HEK293 (cell line): ENCODE results near the gene TMPRSS5.

Experiments
- CTCF ChIP-seq: fragments of 450-650 bp; formaldehyde crosslinking; IDR thresholded peaks from 2 replicates; pipeline ENCODE4 v1.5.1; 2016; ENCODE audit warnings: missing biosample characterization, missing genetic modification characterization
- MZF1 ChIP-seq: fragments of 450-650 bp; formaldehyde crosslinking; IDR thresholded peaks from 2 replicates; pipeline ENCODE4 v1.5.1; 2017; ENCODE audit warnings: missing biosample characterization, missing genetic modification characterization, borderline replicate concordance
- PATZ1 ChIP-seq: fragments of 450-650 bp; formaldehyde crosslinking; IDR thresholded peaks from 2 replicates; pipeline ENCODE4 v1.5.1; 2016; ENCODE audit warnings: missing biosample characterization, missing genetic modification characterization
- ZBTB17 ChIP-seq: fragments of 450-650 bp; formaldehyde crosslinking; IDR thresholded peaks from 2 replicates; pipeline ENCODE4 v1.5.1; 2016; ENCODE audit warnings: missing biosample characterization, missing genetic modification characterization
- ZSCAN30 ChIP-seq: fragments of 450-650 bp; IDR thresholded peaks from 2 replicates; pipeline ENCODE4 v1.5.1; 2018; ENCODE audit warnings: missing biosample characterization, mild to moderate bottlenecking, missing genetic modification characterization, moderate library complexity

GRCh38 chr11:113649311-113649710, 56.8 kb downstream of the TMPRSS5 start:
- TF ChIP-seq ZBTB17 (tag by site-specific recombination) (no peak), MZF1 (tag by site-specific recombination) (no peak), ZSCAN30 (tag by site-specific recombination) (no peak), PATZ1 (tag by site-specific recombination) (no peak), CTCF (tag by site-specific recombination) (no peak)
